Lung microvascular endothelial cell (primary cell): Measurements from ENCODE around the gene MAP4K2. TPM values are rescaled to one million over a fixed set of nuclear protein-coding genes. Genes with fewer than 3 reads are reported as not detected.

Experiments used
- DNase-seq, 2 donors: peaks; one replicate each; pipeline versions ENCODE4 v3.0.0 to v3.0.0-alpha.2; 2010; ENCODE audit warnings: low read depth in 2 of 2
- total RNA-seq: library from RNA; depleted of rRNA; stranded (reverse); fragments of >200 nt; gene quantifications from 2 replicates; pipeline ENCODE4 v1.2.1, GENCODE V29; 2014

Gene MAP4K2
- total RNA-seq, 1 donor from 2014 or later: 51.0 TPM

- DNase-seq: no peak
Measured at GRCh38 chr11:64813826-64814225, 10.8 kb upstream of the MAP4K2 start.

GRCh38 chr11:64810891-64811272, 7.9 kb upstream of the MAP4K2 start:
- DNase-seq: no peak

- peak; percentile 94 to 97 for DNase-seq
Measured at GRCh38 chr11:64810271-64810890, 7.4 kb upstream of the MAP4K2 start, which contains the start of gene MEN1. TSS of gene MEN1 (minus strand) at chr11:64810551. CDS start at chr11:64810109, 442 bp downstream.

GRCh38 chr11:64809781-64810241, 6.8 kb upstream of the MAP4K2 start:
- no peak for DNase-seq

- no peak for DNase-seq
Measured at GRCh38 chr11:64805481-64805880, 2.5 kb upstream of the MAP4K2 start.

- DNase-seq: no peak
Measured at GRCh38 chr11:64804346-64805210, 1.6 kb upstream of the MAP4K2 start.

GRCh38 chr11:64803846-64804345, 882 bp upstream of the MAP4K2 start:
- DNase-seq: no peak

GRCh38 chr11:64802370-64803157, 450 bp downstream of the MAP4K2 start:
- DNase-seq: no peak

- DNase-seq: peak; percentile 62 to 63
Measured at GRCh38 chr11:64801561-64802369, 1.2 kb downstream of the MAP4K2 start.

- DNase-seq: no peak
Measured at GRCh38 chr11:64801158-64801464, 1.9 kb downstream of the MAP4K2 start.

GRCh38 chr11:64800303-64801157, 2.5 kb downstream of the MAP4K2 start:
- DNase-seq: no peak

- DNase-seq: peak; percentile 60 to 65
Measured at GRCh38 chr11:64799623-64800302, 3.3 kb downstream of the MAP4K2 start.

- DNase-seq: no peak
Measured at GRCh38 chr11:64799256-64799622, 3.8 kb downstream of the MAP4K2 start.

GRCh38 chr11:64796757-64797541, 6.1 kb downstream of the MAP4K2 start:
- DNase-seq: no peak

GRCh38 chr11:64796047-64796756, 6.8 kb downstream of the MAP4K2 start:
- no peak for DNase-seq

GRCh38 chr11:64794526-64794925, 8.5 kb downstream of the MAP4K2 start:
- no peak for DNase-seq

GRCh38 chr11:64793271-64794160, 9.5 kb downstream of the MAP4K2 start:
- DNase-seq: peak in 1 of 2 donors; percentile 61
